Measurements from ENCODE around the gene NEURL3. TPM values are rescaled to one million over a fixed set of nuclear protein-coding genes. Genes with fewer than 3 reads are reported as not detected.
A peak's percentile ranks its signal among the peaks of the same experiment; 100 is the strongest.

Gene NEURL3
- total RNA-seq, 2 donors from 2014 or later = 8.9 to 28.9 TPM

GRCh38 chr2:96530474-96531357, 25.6 kb upstream of the NEURL3 start:
- intact Hi-C loops (cut with DNase I) = loop anchor here (5.0 to 10.0 kb wide), 4 partner anchors 287 to 424 kb away; partner anchors contain the start of genes CNNM3 and STARD7
- no peak for DNase-seq (ENCODE audit: low spot score)
- H3K9me3 ChIP-seq = no peaks in the 10 kb centered on the region
- H3K27ac ChIP-seq = peak overlapping the region; percentile 80 to 83
- no peak overlapping the region for H3K4me3 ChIP-seq
- H3K4me1 ChIP-seq (replicated peaks) = peaks cover 18% of the 10 kb centered on the region
- no peaks in the 10 kb centered on the region for H3K36me3 ChIP-seq
- no peak for TF ChIP-seq CTCF (IDR thresholded peaks at IDR 0.05)
- TF ChIP-seq POLR2AphosphoS5 (IDR thresholded peaks at IDR 0.05) = no peak
- TF ChIP-seq POLR2A (IDR thresholded peaks at IDR 0.05) = no peak
- WGBS = 84% methylated on average over 16 of the region's 16 CpGs
- H3K27me3 ChIP-seq (replicated peaks; ENCODE audit: insufficient read depth) = no peaks in the 10 kb centered on the region

DNA sequence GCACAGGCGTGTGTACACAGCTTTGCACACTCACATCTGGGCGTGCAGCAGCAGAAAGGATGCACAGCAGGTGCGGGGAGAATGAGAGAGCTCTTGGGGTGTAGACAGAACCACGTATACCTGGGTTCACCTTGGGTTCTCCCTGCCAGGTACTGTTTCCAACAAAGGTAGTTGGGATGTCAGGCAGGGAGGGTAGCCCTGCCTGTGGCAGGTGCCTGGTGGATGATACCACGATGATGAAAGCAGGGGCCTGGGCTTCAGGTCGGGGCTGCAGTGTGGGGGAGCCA, 24.9 kb upstream of the NEURL3 start:
- no peak for DNase-seq (ENCODE audit: low spot score)
- peaks cover 14% of the 10 kb centered on the region for H3K4me1 ChIP-seq (replicated peaks)
- WGBS = 80% methylated on average over 6 of the region's 6 CpGs
- H3K27me3 ChIP-seq (replicated peaks; ENCODE audit: insufficient read depth) = no peaks in the 10 kb centered on the region
- no peaks in the 10 kb centered on the region for H3K36me3 ChIP-seq
- no peak overlapping the region for H3K4me3 ChIP-seq
- intact Hi-C loops (cut with DNase I) = loop anchor here (5.0 to 10.0 kb wide), 4 partner anchors 287 to 425 kb away; partner anchors contain the start of genes CNNM3 and STARD7
- TF ChIP-seq POLR2A (IDR thresholded peaks at IDR 0.05) = no peak
- TF ChIP-seq CTCF (IDR thresholded peaks at IDR 0.05) = no peak
- TF ChIP-seq POLR2AphosphoS5 (IDR thresholded peaks at IDR 0.05) = no peak
- H3K9me3 ChIP-seq = no peaks in the 10 kb centered on the region
- no peak overlapping the region for H3K27ac ChIP-seq

DNA sequence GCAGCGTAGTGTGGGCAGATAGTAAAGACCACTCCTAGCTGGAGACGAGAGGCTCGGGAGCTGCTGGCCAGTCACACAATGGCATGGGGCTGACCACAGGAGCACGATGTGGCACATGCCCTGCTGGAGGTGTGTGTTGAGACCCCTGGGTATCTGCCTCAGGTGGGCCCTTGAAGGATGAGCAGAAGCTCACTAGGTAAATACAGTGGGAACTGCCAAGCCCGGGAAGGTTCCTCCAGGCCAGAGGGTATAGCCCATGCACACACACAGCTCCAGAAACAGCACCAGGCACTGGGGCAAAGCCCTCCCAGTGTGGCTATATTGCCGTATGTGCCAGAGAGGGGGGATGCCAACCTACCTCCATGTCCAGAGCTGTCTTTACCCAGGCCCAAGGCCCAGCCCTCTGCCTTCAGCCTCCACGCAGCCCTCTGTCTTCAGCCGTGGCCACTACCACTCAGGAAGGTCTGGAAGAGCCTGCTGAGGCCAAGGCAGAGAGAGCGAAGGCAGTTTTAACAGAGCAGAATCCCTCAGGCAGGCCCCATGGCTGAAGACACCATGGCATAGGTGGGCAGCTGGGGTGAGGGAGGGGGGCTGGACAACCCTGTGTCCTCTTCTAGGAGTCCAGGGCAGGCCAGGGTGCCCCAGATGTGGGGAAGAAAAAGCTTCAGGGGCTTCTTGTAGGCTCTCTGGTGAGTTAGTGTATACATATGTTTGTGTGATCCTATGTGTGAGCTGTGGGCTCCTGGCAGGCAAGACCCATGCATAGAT, 24.4 kb upstream of the NEURL3 start:
- Histone ChIP-seq H3K4me1 (replicated peaks) (peaks cover 11% of the 10 kb centered on the region), H3K36me3 (no peaks in the 10 kb centered on the region), H3K9me3 (no peaks in the 10 kb centered on the region), H3K4me3 (no peak overlapping the region), H3K27ac (peak overlapping the region in 1 of 2 donors; percentile 84), H3K27me3 (replicated peaks; ENCODE audit: insufficient read depth) (no peaks in the 10 kb centered on the region)
- intact Hi-C loops (cut with DNase I) = loop anchor here (5.0 to 10.0 kb wide), 5 partner anchors 233 to 425 kb away; partner anchors contain the start of genes CNNM3, CNNM4 and STARD7
- WGBS = 95% methylated on average over 8 of the region's 9 CpGs
- DNase-seq (ENCODE audit: low spot score) = no peak
- no peak for TF ChIP-seq POLR2AphosphoS5 (IDR thresholded peaks at IDR 0.05)
- no peak for TF ChIP-seq POLR2A (IDR thresholded peaks at IDR 0.05)
- TF ChIP-seq CTCF (IDR thresholded peaks at IDR 0.05) = no peak

DNA sequence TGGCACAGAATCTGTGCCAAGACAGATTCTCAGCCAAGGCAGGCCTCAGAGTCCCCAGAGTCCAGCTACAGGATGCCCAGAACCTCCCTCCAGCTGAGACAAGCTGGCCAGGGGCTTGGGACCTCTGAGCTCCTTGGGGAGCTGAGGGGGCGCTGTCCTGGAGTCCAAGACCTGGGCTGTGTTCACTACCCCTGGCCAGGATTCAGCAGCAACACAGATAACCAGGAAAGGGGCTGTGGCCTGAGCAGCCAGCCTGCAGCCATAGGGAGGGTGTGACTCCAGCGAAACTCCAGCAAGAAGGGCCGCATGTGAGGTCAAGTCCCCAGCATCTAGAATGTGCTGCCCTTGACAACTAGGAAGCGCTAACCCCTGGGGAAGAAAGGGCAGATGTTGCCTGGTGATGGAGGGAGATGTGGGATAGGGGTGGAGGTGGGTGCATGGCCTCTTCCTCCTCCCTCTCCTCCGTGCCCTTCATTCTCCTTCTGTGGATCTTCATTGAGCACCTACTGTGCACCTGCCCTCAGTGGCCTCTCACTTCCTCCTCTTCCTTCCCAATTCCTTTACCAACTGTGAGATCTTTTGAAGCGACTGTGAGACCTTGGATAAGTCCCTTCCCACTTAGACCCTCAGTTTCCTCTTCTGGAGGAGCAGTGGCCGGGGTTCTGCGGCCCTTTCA, 23.7 kb upstream of the NEURL3 start:
- Histone ChIP-seq H3K4me1 (replicated peaks) (peaks cover 4% of the 10 kb centered on the region), H3K27ac (peak overlapping the region; percentile 81 to 84), H3K4me3 (no peak overlapping the region), H3K36me3 (no peaks in the 10 kb centered on the region), H3K27me3 (replicated peaks; ENCODE audit: insufficient read depth) (no peaks in the 10 kb centered on the region), H3K9me3 (no peaks in the 10 kb centered on the region)
- no peak for DNase-seq (ENCODE audit: low spot score)
- TF ChIP-seq CTCF (IDR thresholded peaks at IDR 0.05) (no peak), POLR2A (IDR thresholded peaks at IDR 0.05) (no peak), POLR2AphosphoS5 (IDR thresholded peaks at IDR 0.05) (no peak)
- 80% methylated on average over 8 of the region's 8 CpGs for WGBS
- intact Hi-C loops (cut with DNase I) = loop anchor here (5.0 kb wide), 1 partner anchor 233 kb away; the partner anchor contains the start of gene CNNM4

Measured in prostate gland (tissue), 2 donors.